NCI-H2171 (cell line): ENCODE results near the gene MRPL39.

Source experiments
- DNase-seq: peaks from one replicate; lab custom pipeline; 2025; lab: John Stamatoyannopoulos, UW

MRPL39 gene

GRCh38 chr21:25568246-25568645 is 39.0 kb downstream of the MRPL39 start:
- no peak for DNase-seq

- no peak for DNase-seq
These were observed 39.8 kb downstream of the MRPL39 start for GRCh38 chr21:25567472-25567871.

- no peak for DNase-seq
These were observed 40.6 kb downstream of the MRPL39 start for GRCh38 chr21:25566645-25567044.

GRCh38 chr21:25565272-25566211 is 41.7 kb downstream of the MRPL39 start:
- DNase-seq: no peak

- no peak for DNase-seq
These were observed 42.8 kb downstream of the MRPL39 start for GRCh38 chr21:25564349-25564948.

DNA sequence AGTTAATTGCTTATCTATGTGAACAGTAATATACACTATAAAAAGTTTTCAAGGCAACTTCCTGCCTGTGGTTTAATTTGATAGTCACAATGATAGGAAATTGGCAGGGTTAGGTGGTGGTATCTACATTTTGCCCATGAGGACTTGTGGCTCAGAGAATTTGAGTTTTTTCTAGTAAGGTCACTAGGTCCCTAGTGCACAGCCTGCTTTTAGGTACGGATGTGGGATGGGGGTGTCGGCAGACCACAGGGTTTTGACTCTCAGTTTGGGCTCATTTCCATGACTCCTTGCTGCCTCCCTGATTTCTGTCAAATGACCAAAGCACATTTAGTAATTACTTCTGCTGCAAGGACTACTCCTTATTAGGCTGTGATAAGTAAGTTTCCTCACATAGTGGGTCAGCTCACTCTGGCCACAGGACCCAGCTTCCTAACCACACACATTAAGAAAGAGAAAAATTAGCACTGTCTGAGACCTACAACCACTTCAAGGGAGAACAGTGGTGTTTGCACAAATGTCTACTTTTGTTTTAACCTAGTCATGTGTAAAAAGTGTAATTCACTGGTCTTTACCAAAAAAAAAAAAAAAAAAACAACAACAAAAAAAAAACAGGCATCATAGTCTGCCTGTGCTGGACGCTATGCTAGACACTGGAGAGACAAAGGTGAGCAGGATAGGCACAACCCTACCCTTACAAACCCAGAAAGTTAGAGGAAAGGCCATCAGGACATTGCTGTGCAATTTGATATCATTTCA is 43.7 kb downstream of the MRPL39 start:
- no peak for DNase-seq

GRCh38 chr21:25562660-25563059 is 44.6 kb downstream of the MRPL39 start:
- no peak for DNase-seq

DNA sequence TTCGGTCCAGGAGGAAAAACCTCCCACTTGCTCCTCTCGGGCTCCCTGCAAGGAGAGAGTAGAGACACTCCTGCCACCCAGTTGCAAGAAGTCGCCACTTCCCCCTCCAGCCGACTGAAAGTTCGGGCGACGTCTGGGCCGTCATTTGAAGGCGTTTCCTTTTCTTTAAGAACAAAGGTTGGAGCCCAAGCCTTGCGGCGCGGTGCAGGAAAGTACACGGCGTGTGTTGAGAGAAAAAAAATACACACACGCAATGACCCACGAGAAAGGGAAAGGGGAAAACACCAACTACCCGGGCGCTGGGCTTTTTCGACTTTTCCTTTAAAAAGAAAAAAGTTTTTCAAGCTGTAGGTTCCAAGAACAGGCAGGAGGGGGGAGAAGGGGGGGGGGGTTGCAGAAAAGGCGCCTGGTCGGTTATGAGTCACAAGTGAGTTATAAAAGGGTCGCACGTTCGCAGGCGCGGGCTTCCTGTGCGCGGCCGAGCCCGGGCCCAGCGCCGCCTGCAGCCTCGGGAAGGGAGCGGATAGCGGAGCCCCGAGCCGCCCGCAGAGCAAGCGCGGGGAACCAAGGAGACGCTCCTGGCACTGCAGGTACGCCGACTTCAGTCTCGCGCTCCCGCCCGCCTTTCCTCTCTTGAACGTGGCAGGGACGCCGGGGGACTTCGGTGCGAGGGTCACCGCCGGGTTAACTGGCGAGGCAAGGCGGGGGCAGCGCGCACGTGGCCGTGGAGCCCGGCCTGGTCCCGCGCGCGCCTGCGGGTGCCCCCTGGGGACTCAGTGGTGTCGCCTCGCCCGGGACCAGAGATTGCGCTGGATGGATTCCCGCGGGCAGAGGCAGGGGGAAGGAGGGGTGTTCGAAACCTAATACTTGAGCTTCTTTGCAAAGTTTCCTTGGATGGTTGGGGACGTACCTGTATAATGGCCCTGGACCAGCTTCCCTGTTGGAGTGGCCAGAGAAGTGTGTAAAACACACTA is 45.3 kb downstream of the MRPL39 start:
- DNase-seq: peak; percentile 50

GRCh38 chr21:25560891-25561290 is 46.4 kb downstream of the MRPL39 start:
- DNase-seq: no peak

DNA sequence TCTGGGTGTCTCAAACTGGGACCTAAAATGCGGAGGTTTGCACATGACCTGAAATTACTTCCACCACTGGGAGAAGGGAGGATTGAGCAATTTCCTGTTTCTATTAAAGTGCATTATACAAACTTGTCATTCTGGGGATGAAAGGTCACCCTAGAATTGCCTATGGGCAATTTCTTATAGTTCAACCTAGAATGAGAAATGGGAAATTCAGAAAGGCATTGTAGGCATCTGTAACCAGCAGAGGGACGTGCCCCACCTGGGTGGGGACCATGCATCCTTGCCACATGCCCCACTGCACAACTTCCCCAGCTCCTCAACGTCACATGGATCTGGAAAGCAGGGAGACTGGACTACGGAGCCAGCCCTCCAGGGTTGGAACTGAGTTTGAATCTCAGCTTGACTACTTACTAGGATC is 47.0 kb downstream of the MRPL39 start:
- no peak for DNase-seq

GRCh38 chr21:25559746-25560145 is 47.5 kb downstream of the MRPL39 start:
- no peak for DNase-seq

- DNase-seq: no peak
These were observed 49.2 kb downstream of the MRPL39 start for GRCh38 chr21:25558123-25558522.

DNA sequence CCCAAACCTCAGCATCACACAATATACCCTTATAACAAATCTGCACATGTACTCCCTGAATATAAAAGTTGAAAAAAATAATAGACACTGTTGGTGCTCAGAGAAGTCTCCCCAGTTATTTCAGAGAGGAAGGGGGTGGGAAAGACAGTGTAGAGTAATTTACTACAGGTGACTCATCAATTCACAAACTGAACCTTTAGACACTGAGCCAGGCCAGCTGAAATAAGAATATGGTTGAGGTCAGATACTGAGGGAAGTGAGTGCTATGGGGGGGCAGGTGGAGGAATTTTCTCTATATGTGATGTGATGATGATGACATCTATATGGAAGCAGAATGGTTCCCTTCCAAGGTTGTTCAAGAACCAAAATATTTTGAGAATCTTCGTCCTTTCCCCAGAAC is 50.1 kb downstream of the MRPL39 start:
- no peak for DNase-seq

- DNase-seq: no peak
These were observed 51.2 kb downstream of the MRPL39 start for GRCh38 chr21:25556091-25556490.

- no peak for DNase-seq
These were observed 51.8 kb downstream of the MRPL39 start for GRCh38 chr21:25555492-25555891.

DNA sequence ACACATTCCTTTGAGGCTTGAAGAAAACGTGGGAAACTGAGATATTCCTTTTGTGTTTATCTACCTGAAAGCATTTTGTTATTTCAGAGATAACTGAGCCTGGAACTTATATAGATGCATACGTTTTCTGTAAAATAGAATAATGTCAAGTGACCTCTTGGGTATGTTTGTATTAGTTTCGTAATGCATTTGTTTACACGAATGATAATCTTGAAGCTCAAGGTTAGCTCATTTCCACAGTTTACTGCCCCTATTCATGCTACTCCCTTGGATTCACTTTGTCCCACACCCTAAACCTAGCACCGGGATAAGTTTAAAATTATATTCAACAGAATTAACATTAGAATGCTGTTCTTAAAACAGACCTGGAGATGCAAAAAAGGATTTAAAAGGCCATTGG is 54.4 kb downstream of the MRPL39 start:
- DNase-seq: no peak

DNA sequence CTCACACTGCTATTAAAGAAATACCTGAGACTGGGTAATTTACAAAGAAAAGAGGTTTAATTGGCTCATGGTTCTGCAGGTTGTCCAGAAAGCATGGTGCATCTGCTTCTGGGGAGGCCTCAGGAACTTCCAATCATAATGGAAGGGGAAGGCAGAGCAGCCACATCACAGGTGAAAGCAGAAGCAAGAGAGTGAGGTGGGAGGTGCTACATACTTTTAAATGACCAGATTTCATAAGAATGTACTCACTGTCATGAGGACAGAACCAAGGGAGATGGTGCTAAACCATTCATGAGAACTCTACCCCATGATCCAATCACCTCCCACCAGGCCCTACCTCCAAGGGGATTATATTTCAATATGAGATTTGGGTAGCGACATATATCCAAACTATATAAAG is 55.7 kb downstream of the MRPL39 start:
- no peak for DNase-seq

- no peak for DNase-seq
These were observed 56.7 kb downstream of the MRPL39 start for GRCh38 chr21:25550352-25551120.

GRCh38 chr21:25541042-25541441 is 66.2 kb downstream of the MRPL39 start:
- DNase-seq: no peak

DNA sequence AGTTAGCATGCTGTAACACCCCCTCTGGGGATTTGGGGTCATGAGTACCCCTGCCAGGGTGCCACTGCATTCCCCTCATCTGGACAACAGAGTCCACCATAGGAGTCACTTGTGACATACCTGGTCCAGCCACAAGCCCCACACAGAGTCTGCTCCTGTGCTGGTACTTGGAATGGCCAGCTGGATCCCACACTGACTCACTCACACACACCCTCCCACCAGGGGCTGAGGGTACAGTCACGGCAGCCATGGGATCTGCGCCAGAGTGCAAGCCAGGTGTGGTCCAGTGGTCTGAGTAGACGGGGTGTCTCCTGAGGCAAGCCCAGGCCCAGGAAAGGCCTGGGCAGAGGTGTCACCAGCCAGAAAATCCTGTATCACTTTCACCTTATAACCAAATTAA is 67.7 kb downstream of the MRPL39 start:
- DNase-seq: no peak

- no peak for DNase-seq
These were observed 70.1 kb downstream of the MRPL39 start for GRCh38 chr21:25537174-25537573.
